A549 (cell line): Measurements from ENCODE around the gene NBEAL2.

Experiments
- CEBPB ChIP-seq, 2 experiments: fragments of >200 bp in 1 of 2; sonication (Bioruptor Twin) in 1 of 2; formaldehyde crosslinking in 1 of 2; IDR thresholded peaks; 2 replicates each; pipeline ENCODE4 v1.6.1; 2012 to 2016
- CTCF ChIP-seq: fragments of >200 bp; sonication (Bioruptor Twin); formaldehyde crosslinking; IDR thresholded peaks from 3 replicates; pipeline ENCODE4 v1.5.1; 2016
- EP300 ChIP-seq, 2 experiments: fragments of >200 bp; sonication (Bioruptor Twin); formaldehyde crosslinking; IDR thresholded peaks; 2 replicates in 1 of 2; 3 replicates in 1 of 2; pipeline ENCODE4 v1.6.1; 2016 to 2017
- MYC ChIP-seq: IDR thresholded peaks from 2 replicates; pipeline ENCODE4 v1.6.1; 2012; ENCODE audit warnings: mild to moderate bottlenecking, inconsistent platforms, low read length, improper control_type of control experiment, borderline replicate concordance
- PHF8 ChIP-seq: fragments of 200-600 bp; sonication (generic); IDR thresholded peaks from 2 replicates; pipeline ENCODE4 v1.6.1; 2016; ENCODE audit warnings: low read depth, mild to moderate bottlenecking, antibody characterized with exemption, moderate library complexity, borderline replicate concordance
- POLR2A ChIP-seq: IDR thresholded peaks from 2 replicates; pipeline ENCODE4 v1.6.1; 2012; ENCODE audit warnings: mild to moderate bottlenecking, low read length
- RAD21 ChIP-seq, 2 experiments: fragments of >200 bp in 1 of 2; sonication (Bioruptor Twin) in 1 of 2; formaldehyde crosslinking in 1 of 2; IDR thresholded peaks in 1 of 2; conservative IDR thresholded peaks in 1 of 2; 2 replicates in 1 of 2; 3 replicates in 1 of 2; pipeline ENCODE4 v1.6.1; 2012 to 2018; ENCODE audit warnings: inconsistent platforms in 1 of 2
- RFX5 ChIP-seq: fragments of 450-650 bp; IDR thresholded peaks from 2 replicates; pipeline ENCODE4 v1.7.1; 2014; ENCODE audit warnings: antibody characterized with exemption, mild to moderate bottlenecking, moderate library complexity
- TP53 ChIP-seq: fragments of 250-450 bp; sonication (Bioruptor Pico); IDR thresholded peaks from 2 replicates; pipeline ENCODE4 v1.5.0; 2021; ENCODE audit warnings: mild to moderate bottlenecking, moderate library complexity
- ZFP36 ChIP-seq: fragments of 450-650 bp; IDR thresholded peaks from 2 replicates; pipeline ENCODE4 v1.6.1; 2014; ENCODE audit warnings: borderline replicate concordance; ENCODE audit not compliant: partially characterized antibody
- TF ChIP-seq, protein P1 (sequence below): fragments of 200-600 bp; sonication (generic); IDR thresholded peaks from 2 replicates; pipeline ENCODE4 v1.6.1; 2016; ENCODE audit warnings: antibody characterized with exemption, mild to moderate bottlenecking, moderate library complexity

DNA sequence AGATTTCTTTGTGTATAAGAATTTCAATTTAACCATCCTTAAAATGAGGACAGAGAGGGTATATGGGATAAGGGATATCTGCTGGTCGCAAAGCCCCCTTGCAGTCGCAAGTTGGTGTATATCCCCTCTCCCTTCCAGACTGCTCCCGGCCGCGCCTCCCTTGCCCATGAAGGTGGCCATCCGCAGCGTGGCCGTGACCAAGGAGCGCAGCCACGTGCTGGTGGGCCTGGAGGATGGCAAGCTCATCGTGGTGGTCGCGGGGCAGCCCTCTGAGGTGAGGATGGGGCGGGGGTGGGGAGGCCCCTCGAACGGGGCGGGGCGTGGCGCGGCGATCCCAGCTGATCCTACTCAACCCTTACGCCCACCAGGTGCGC, 29.4 kb downstream of the NBEAL2 start:
- TF ChIP-seq, protein P1, sequence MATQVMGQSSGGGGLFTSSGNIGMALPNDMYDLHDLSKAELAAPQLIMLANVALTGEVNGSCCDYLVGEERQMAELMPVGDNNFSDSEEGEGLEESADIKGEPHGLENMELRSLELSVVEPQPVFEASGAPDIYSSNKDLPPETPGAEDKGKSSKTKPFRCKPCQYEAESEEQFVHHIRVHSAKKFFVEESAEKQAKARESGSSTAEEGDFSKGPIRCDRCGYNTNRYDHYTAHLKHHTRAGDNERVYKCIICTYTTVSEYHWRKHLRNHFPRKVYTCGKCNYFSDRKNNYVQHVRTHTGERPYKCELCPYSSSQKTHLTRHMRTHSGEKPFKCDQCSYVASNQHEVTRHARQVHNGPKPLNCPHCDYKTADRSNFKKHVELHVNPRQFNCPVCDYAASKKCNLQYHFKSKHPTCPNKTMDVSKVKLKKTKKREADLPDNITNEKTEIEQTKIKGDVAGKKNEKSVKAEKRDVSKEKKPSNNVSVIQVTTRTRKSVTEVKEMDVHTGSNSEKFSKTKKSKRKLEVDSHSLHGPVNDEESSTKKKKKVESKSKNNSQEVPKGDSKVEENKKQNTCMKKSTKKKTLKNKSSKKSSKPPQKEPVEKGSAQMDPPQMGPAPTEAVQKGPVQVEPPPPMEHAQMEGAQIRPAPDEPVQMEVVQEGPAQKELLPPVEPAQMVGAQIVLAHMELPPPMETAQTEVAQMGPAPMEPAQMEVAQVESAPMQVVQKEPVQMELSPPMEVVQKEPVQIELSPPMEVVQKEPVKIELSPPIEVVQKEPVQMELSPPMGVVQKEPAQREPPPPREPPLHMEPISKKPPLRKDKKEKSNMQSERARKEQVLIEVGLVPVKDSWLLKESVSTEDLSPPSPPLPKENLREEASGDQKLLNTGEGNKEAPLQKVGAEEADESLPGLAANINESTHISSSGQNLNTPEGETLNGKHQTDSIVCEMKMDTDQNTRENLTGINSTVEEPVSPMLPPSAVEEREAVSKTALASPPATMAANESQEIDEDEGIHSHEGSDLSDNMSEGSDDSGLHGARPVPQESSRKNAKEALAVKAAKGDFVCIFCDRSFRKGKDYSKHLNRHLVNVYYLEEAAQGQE: no peak
- TF ChIP-seq CTCF: no peak
- TF ChIP-seq TP53: no peak
- no peak for TF ChIP-seq CEBPB (IDR thresholded peaks at IDR 0.05)
- TF ChIP-seq PHF8: no peak
- TF ChIP-seq POLR2A: no peak
- TF ChIP-seq RAD21 (conservative IDR thresholded peaks at IDR 0.05 in 1 of 2, IDR thresholded peaks at IDR 0.05 in 1 of 2): no peak
- no peak for TF ChIP-seq MYC
- no peak for TF ChIP-seq EP300 (IDR thresholded peaks at IDR 0.05)
- no peak for TF ChIP-seq RFX5
- TF ChIP-seq ZFP36: no peak
